A673 (cell line): ENCODE measurements around the gene TATDN2.

Experiments
- CTCF ChIP-seq: fragments of 300-800, 200-600 bp; sonication (generic); conservative IDR thresholded peaks from 2 replicates; pipeline ENCODE4 v1.5.1; 2017; ENCODE audit warnings: low read depth, mild to moderate bottlenecking, antibody characterized with exemption, low read length, moderate library complexity, mixed read lengths
- EZH2 ChIP-seq: fragments of 200-600 bp; sonication (generic); IDR thresholded peaks from 2 replicates; pipeline ENCODE4 v1.6.1; 2017; ENCODE audit warnings: borderline replicate concordance, low read depth, mild to moderate bottlenecking, mixed read lengths, antibody characterized with exemption, low read length; ENCODE audit not compliant: poor library complexity, severe bottlenecking

DNA sequence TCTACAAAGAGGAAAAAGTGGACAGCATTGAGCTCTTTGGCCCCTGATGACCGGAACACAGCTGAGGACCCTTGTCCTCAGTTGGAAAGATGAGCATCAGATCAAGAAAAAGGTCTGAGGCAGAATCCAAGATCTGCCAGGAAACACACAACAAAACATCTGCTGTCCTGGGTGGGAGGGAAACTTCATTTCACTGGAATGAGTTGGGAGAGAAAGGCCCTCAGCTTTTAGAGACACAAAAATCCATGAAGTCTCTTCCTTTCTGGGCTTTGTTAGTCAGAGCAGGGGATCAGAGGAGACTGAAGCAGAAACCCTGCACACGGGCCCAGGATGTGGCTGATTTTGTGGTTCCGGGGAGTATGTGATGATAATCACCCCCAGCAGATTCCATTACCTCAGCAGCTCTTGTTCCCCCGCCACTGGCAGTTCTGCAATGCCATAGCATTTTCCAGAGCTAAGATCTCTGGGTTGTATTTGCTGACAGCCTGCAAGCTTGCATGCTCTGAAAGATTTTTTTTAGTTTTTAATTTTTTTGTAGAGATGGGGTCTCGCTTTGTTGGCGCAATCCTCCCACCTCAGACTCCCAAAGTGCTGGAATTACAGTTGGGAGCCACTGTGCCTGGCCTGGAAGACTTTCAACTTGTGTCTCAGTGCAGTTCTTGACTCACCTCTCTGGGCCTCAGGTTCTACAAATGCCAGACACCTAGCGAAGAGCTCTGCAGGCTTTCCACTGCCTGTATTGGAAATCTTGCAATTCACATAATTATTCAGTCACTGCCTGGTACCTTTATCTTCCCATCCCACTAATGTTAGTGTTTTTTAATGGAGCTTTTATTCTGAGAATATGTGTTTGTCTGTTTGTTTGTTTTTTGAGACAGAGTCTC, 5.8 kb upstream of the TATDN2 start:
- TF ChIP-seq CTCF (no peak), EZH2 (no peak)
